ENCODE data around the gene ZRANB3.

GRCh38 chr2:135299165-135299564 lies 231.9 kb downstream of the ZRANB3 start:
- TF ChIP-seq POLR2A (IDR thresholded peaks at IDR 0.05) = no peak
- TF ChIP-seq, protein P1, sequence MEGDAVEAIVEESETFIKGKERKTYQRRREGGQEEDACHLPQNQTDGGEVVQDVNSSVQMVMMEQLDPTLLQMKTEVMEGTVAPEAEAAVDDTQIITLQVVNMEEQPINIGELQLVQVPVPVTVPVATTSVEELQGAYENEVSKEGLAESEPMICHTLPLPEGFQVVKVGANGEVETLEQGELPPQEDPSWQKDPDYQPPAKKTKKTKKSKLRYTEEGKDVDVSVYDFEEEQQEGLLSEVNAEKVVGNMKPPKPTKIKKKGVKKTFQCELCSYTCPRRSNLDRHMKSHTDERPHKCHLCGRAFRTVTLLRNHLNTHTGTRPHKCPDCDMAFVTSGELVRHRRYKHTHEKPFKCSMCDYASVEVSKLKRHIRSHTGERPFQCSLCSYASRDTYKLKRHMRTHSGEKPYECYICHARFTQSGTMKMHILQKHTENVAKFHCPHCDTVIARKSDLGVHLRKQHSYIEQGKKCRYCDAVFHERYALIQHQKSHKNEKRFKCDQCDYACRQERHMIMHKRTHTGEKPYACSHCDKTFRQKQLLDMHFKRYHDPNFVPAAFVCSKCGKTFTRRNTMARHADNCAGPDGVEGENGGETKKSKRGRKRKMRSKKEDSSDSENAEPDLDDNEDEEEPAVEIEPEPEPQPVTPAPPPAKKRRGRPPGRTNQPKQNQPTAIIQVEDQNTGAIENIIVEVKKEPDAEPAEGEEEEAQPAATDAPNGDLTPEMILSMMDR (IDR thresholded peaks at IDR 0.05) = no peak
